Measurements from ENCODE around the gene BIRC7.

DNA sequence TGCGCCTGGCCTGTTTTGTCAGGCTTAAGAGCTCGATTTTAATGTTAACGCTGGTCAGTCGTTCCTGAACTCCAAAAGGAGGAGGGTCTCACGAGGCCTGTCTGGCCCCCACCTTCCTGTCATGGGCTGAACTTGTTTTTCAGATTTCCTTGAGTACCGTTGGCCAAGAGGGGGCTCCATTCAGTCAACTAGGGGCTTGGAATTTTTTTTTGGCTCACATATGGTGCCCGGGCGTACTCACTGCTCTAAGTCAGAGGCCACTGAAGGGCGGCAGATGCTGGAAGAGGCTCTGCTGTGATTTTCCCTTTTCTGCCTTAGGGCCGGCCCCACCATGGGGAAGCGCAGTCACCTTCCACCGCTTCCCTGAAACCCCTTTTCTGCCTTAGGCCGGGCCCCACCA, 6.9 kb upstream of the BIRC7 start:
- TF ChIP-seq SUZ12 (IDR thresholded peaks at IDR 0.05) (no peak), FOXM1 (IDR thresholded peaks at IDR 0.05; ENCODE audit: borderline replicate concordance) (no peak), FOXA1 (IDR thresholded peaks at IDR 0.05) (no peak), LEF1 (IDR thresholded peaks at IDR 0.05; ENCODE audit: borderline replicate concordance) (no peak), SP1 (IDR thresholded peaks at IDR 0.05) (no peak), ZNF384 (IDR thresholded peaks at IDR 0.05) (no peak), CTBP1 (IDR thresholded peaks at IDR 0.05; ENCODE audit: borderline replicate concordance) (no peak), FOXK2 (IDR thresholded peaks at IDR 0.05) (no peak)

Measured in HEK293T (cell line).